Panc1 (cell line): Measurements from ENCODE around the gene ARSI.

Experiments
- CTCF ChIP-seq: fragments of 450-650 bp; IDR thresholded peaks from 2 replicates; pipeline ENCODE4 v1.5.1; 2017; ENCODE audit warnings: mild to moderate bottlenecking
- POLR2AphosphoS5 ChIP-seq: IDR thresholded peaks from 2 replicates; pipeline ENCODE4 v1.6.1; 2012; ENCODE audit warnings: mild to moderate bottlenecking, low read depth, low read length, moderate library complexity
- REST ChIP-seq, 2 experiments: IDR thresholded peaks; 2 replicates each; pipeline ENCODE4 v1.6.1; 2011 to 2012; ENCODE audit warnings: low read depth in 2 of 2, control low read depth in 1 of 2, low read length in 1 of 2, mild to moderate bottlenecking in 1 of 2, moderate library complexity in 1 of 2; ENCODE audit not compliant: insufficient read depth in 1 of 2
- TCF7L2 ChIP-seq: IDR thresholded peaks from 2 replicates; pipeline ENCODE4 v1.6.1; 2011; ENCODE audit warnings: mild to moderate bottlenecking, low read depth, low read length, inconsistent platforms

GRCh38 chr5:150335778-150336177 lies 33.1 kb upstream of the ARSI start:
- no peak for TF ChIP-seq REST (IDR thresholded peaks at IDR 0.05; ENCODE audit: insufficient read depth in 1 of 2, low read depth in 2 of 2, low read length in 1 of 2)
- no peak for TF ChIP-seq POLR2AphosphoS5
- TF ChIP-seq CTCF, result no peak
- TF ChIP-seq TCF7L2, result no peak
